GM18499 (cell line): ENCODE data around the gene CBL.

Source experiments
- ATAC-seq: cut with Tn5 transposase; IDR thresholded peaks from one replicate; pipeline ENCODE4 v1.9.1; 2021; ENCODE audit warnings: moderate number of reproducible peaks; ENCODE audit not compliant: insufficient read depth, unreplicated experiment

The CBL gene

GRCh38 chr11:119262668-119263351, 56.7 kb downstream of the CBL start:
- ATAC-seq, result no peak

GRCh38 chr11:119263352-119263940, 57.3 kb downstream of the CBL start:
- no peak for ATAC-seq

DNA sequence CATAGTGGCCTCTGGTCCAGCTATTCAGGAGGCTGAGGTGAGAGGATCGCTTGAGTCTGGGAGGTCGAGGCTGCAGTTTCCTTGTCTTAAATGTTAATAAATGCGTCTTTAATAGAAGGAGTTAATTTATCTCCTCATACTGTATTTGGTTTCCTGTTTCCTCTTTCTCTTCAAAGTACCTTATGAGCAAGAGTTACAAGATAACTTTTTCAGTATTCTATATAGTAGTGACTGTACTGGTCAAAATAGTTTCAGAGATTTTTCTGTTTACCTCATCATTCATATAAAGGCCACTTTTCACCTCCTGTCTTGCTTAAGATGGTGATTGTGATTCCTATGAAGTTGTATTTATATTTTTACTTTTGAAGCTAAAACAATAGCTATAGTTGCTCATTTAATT, 59.9 kb downstream of the CBL start:
- no peak for ATAC-seq

DNA sequence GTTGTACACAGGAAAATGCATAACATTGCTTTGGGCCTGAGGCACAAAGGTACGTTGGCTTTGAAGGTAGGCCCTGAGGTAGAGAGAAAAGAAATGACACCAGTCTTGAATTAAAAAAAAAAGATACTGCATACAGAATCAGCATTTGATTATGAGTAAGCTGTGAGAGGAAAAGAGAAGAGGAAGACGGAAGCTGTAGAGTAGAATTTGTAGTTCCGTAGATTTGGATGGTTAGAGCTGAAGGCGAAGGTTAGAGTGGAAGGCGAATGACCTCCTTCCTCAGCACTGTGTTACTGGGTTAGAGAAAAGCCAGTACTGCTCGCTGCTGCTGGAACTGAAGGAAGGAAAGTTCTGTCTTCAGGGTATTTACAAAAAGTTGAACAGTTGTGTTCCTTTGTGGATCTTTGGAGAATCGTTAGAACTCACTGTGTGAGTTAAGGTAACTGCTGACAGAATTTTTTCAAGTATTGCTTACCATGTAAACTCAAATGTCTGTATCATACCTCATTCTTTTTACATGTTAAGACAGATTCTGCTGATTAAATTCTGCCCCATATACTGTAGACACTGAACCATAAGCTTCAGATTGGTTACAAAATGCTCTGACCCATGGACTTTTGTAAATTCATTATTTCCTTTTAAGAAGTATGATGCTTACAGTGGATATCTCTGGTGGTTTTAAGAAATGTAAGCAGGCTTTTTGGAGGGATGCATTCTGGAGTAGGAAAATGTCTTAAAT, 60.5 kb downstream of the CBL start:
- no peak for ATAC-seq

GRCh38 chr11:119267645-119268044, 61.5 kb downstream of the CBL start:
- no peak for ATAC-seq

DNA sequence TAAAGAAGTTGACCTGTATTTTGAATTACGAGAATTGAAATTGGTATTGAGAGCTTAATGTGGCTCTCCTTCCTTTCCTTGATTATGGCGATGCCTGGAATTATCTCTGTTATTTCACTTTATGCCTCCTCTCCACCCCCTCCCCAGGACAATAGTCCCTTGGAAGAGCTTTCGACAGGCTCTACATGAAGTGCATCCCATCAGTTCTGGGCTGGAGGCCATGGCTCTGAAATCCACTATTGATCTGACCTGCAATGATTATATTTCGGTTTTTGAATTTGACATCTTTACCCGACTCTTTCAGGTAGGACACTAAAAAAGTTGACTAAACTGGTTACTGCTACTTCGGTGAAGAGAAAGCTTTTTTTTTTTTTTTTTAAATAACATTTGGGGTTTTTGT, 67.6 kb downstream of the CBL start:
- no peak for ATAC-seq

- no peak for ATAC-seq
Measured at GRCh38 chr11:119277660-119278059, 71.5 kb downstream of the CBL start.

DNA sequence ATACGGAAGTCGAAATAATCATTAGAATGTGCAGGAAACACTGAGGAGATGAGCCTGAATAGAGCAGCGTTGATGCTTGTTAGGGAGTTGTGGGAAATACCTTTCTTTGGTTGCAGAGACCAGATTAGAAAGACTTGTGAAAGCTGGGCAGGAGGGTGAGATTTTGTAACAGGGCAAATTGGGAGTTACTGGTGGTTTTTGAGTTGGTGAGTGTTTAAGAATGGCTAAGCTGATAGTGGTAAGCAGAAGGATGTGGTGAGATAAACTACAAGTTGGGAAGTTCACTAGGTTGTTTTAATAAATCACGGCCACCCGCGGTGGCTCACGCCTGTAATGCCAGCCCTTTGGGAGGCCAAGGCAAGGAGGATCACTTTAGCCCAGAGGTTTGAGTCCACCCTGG, 76.4 kb downstream of the CBL start:
- ATAC-seq, result no peak

DNA sequence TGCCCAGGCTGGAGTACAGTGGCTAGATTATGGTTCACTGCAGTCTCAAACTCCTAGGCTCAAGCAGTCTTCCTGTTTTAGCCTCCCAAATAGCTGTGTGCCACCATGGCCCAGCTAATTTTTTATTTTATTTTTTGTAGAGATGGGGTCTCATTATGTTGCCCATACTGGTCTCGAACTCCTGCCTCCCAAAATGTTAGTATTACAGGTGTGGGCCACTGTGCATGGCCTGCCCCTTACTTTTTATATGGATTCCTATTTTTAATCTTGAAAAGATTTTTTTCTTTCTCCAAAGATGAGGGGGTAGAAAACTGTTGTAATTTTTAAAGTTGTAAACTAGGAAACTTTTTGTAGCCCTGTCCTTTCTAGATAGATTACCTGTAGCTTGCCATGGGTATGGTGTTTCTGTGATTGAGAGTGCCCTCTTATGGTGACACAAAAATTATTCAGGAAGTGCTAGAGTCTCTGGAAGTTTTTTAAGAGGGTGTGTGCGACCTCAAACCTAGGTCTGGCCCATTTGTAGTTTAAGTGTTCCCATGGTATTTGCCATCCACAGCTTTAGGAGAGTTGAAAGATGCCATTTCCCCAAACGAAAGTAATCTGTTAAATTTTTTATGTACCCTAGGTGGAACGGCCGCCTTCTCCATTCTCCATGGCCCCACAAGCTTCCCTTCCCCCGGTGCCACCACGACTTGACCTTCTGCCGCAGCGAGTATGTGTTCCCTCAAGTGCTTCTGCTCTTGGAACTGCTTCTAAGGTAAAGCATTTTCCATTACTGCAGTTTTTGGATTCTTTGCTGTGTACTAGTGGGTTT, 78.4 kb downstream of the CBL start:
- ATAC-seq, result no peak

DNA sequence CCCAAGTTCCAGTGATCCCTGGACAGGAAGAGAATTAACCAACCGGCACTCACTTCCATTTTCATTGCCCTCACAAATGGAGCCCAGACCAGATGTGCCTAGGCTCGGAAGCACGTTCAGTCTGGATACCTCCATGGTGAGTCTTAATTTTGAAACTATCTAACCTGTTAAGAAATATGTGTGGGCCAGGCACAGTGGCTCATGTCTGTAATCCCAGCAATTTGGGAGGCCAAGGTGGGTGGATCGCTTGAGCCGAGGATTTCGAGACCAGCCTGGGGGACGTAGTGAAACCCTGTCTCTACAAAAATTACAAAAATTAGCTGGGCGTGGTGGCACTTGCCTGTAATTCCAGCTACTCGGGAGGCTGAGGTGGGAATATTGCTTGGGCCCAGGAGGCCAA, 79.3 kb downstream of the CBL start:
- no peak for ATAC-seq

- ATAC-seq, result no peak
Measured at GRCh38 chr11:119288219-119288618, 82.1 kb downstream of the CBL start.

DNA sequence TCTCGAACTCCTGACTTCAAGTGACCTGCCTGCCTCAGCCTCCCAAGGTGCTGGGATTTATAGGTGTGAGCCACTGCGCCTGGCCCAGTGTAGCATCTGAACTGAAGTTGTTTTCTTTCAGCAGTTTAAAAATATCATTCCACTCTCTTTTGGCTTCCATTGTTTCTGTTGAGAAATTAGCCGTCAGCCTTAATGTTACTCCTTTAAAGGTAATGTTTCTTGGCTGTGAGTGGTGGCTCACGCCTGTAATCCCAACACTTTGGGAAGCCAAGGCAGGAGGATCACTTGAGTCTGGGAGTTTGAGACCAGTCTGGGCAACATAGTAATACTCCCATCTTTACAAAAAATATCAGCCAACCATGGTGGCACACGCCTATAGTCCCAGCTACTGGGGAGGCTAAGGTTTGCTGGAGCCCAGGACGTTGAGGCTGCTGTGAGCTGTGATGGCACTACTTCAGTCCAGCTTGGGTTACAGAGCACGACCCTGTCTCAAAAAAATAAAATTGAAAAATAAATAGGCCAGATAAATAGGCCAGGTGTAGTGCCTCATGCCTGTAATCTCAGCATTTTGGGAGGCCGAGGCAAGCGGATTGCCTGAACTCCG, 84.9 kb downstream of the CBL start:
- ATAC-seq, result no peak

DNA sequence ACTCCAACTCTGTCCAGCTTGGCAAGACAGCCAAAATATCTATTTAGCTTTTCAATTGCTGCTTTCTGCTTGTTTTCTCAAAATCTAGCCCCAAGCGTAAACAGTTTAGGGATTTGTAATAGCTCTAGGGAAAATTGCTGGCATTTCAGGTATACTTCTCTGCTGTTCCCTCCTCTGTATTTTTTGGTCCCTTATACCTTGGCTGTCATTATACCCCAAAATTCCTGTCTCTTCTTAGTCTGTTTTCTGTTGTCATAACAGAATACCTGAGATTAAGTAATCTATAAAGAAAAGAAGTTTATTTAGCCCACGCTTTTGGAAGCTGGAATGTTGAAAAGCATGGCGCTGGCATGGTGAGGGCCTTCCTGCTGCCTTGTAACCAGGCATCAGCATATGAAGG, 87.3 kb downstream of the CBL start:
- ATAC-seq, result no peak

GRCh38 chr11:119295178-119295577, 89.0 kb downstream of the CBL start:
- no peak for ATAC-seq

DNA sequence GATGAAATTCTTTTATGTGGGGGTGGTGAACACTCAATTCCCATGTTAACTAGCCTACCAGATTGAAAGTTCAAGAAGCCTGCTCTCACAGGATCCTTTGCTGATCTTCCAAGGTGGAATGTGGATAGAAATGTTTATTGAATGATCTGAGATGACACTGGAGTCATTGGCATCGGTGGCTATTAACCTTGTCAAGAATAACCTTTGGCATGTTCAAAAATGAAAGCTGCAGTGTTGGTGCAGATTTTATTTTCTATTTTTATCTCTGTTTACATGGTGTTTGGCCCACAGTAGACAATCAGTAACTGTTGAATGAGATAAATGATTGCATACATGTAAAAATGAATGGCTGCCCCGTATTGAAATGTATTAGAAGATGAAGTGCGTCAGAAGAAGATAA, 91.8 kb downstream of the CBL start:
- ATAC-seq, result no peak

DNA sequence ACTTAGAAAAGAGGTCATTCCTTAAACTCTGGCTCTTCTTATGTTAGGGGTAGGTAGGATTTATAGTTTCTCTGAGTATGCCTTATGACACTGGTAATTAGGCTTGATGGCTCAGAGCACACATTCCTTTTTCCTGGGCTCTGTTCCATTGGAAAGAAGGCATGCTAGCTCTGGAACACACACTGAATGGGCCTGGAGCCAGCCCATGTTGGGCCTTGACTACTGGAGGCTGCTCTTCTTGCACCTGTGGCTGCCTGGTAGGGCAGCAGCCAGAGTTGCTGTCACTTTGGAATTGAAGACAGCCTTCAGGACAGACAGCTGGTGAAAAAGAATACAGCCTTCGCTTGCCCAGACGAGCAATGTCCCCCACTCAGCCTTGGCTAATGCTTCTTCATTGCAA, 92.6 kb downstream of the CBL start:
- ATAC-seq, result no peak

DNA sequence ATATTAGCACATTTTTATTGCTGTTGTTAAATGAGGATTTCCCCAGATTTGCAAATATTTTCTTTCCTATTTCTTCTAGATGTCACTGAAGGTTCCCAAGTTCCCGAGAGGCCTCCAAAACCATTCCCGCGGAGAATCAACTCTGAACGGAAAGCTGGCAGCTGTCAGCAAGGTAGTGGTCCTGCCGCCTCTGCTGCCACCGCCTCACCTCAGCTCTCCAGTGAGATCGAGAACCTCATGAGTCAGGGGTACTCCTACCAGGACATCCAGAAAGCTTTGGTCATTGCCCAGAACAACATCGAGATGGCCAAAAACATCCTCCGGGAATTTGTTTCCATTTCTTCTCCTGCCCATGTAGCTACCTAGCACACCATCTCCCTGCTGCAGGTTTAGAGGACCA, 93.3 kb downstream of the CBL start:
- no peak for ATAC-seq

DNA sequence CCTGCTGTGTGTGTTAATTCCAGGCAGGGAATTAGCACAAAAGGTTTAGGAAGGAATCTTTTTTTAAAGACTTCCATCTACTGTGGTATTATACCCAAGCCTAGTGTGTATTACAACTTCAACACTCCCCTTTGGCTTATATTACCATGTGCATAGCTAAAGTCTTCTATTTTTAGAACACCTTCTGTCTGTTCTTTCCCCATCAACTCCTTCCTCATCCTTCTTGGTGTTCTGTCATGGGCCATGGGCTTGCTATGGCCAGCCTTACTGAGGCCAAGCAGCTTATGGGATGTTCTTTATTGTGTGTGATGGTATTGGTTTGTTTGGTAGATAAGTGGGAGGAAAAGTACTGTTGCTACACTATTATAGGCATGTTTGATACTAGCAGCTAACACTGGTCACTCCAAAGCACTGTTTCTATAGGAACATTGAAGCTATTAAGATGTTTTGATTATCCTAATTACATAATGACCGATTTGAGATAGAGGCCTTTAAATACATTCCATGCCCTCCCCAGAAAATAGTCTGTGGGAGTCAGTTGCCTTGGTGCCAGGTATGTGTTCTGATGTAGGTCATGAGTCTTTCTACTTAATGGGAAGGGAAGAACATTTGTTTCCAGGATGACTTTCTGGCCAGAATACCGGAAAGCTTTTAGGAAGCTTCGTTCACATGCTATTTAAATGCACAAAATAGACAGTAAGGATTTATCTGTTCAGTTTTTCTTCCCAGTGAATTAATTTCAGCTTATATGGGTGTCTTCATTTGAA, 94.2 kb downstream of the CBL start:
- no peak for ATAC-seq

- no peak for ATAC-seq
Measured at GRCh38 chr11:119303227-119303718, 97.1 kb downstream of the CBL start.
